Activated CD4-positive, alpha-beta T cell treated with anti-CD3 and anti-CD28 coated beads for 36 hours (primary cell): ENCODE measurements around the gene GLDN. TPM values are rescaled to one million over a fixed set of nuclear protein-coding genes. Genes with fewer than 3 reads are reported as not detected.
"Not testable (repeated sequence)": the region's sequence is repeated elsewhere in the genome, so short reads cannot be mapped to it uniquely, and the experiment has no call there.

Experiments used
- ATAC-seq: fragments of 200-7000 bp; cut with Tn5 transposase; one replicate; pipeline ENCODE4 v1.10.0; 2021; ENCODE audit warnings: mild to moderate bottlenecking, moderate library complexity
- CTCF ChIA-PET: fragments of 350-600 bp; sonication (Branson Sonifier 250); formaldehyde crosslinking; loops from one replicate; lab custom pipeline; 2021; ENCODE audit warnings: antibody characterized with exemption; lab: Charles Lee
- POLR2A ChIA-PET: fragments of 350-600 bp; sonication (Branson Sonifier 250); formaldehyde crosslinking; loops from one replicate; lab custom pipeline; 2021; ENCODE audit warnings: antibody characterized with exemption, inconsistent platforms; lab: Charles Lee
- DNase-seq: peaks from one replicate; pipeline ENCODE4 v3.0.0-alpha.2; 2020
- H3K27ac Mint-ChIP-seq: one replicate; pipeline ENCODE4 v1.8.0; 2021; ENCODE audit warnings: mixed read lengths
- H3K27me3 Mint-ChIP-seq: one replicate; pipeline ENCODE4 v1.8.0; 2021; ENCODE audit warnings: mixed read lengths
- H3K36me3 Mint-ChIP-seq: one replicate; pipeline ENCODE4 v1.8.0; 2021; ENCODE audit warnings: low read depth, mixed read lengths
- H3K4me1 Mint-ChIP-seq: one replicate; pipeline ENCODE4 v1.8.0; 2021; ENCODE audit warnings: mixed read lengths
- H3K4me3 Mint-ChIP-seq: one replicate; pipeline ENCODE4 v1.8.0; 2021; ENCODE audit warnings: mild to moderate bottlenecking, moderate library complexity, mixed read lengths
- H3K9me3 Mint-ChIP-seq: one replicate; pipeline ENCODE4 v1.8.0; 2021; ENCODE audit warnings: low read depth, mixed read lengths
- intact Hi-C, 2 experiments: fragments of 100-400 bp; cut with DNase I in 1 of 2; cut with micrococcal nuclease in 1 of 2; formaldehyde crosslinking; loops; one replicate each; pipeline versions ENCODE4 v1.14.2 to v1.15.1; 2022 to 2024; cut with DNase I, micrococcal nuclease
- total RNA-seq, 2 experiments: library from RNA; stranded (reverse); gene quantifications; one replicate each; pipeline ENCODE4 v1.2.3, GENCODE V29; 2021

Gene GLDN
- total RNA-seq, 2 experiments from 2014 or later, result not detected

- Mint-ChIP-seq H3K9me3 (no peaks in the 10 kb centered on the region), H3K27me3 (peaks cover 4% of the 10 kb centered on the region), H3K4me3 (no peak overlapping the region), H3K4me1 (no peaks in the 10 kb centered on the region), H3K27ac (no peak overlapping the region), H3K36me3 (no peaks in the 10 kb centered on the region)
- no peak for DNase-seq
- no peak for ATAC-seq
- intact Hi-C loops, result no loop called here
- CTCF ChIA-PET, result interaction anchor here (0.8 to 1.1 kb wide), 2 partner anchors 10 to 22 kb away, joined by 3 to 4 read pairs; no protein-coding TSS in a partner anchor
- POLR2A ChIA-PET, result no interaction called here
Observed at GRCh38 chr15:51425517-51426040, 84.1 kb downstream of the GLDN start.

- Mint-ChIP-seq H3K4me1 (no peaks in the 10 kb centered on the region), H3K9me3 (no peaks in the 10 kb centered on the region), H3K4me3 (no peak overlapping the region), H3K36me3 (no peaks in the 10 kb centered on the region), H3K27me3 (peaks cover 5% of the 10 kb centered on the region), H3K27ac (no peak overlapping the region)
- no peak for DNase-seq
- intact Hi-C loops, result no loop called here
- CTCF ChIA-PET, result no interaction called here
- POLR2A ChIA-PET, result no interaction called here
- no peak for ATAC-seq
Observed at GRCh38 chr15:51438526-51438925, 97.1 kb downstream of the GLDN start.

- Mint-ChIP-seq H3K9me3 (no peaks in the 10 kb centered on the region), H3K4me1 (no peaks in the 10 kb centered on the region), H3K27me3 (no peaks in the 10 kb centered on the region), H3K36me3 (no peaks in the 10 kb centered on the region), H3K4me3 (no peak overlapping the region), H3K27ac (no peak overlapping the region)
- DNase-seq, result no peak
- ChIA-PET POLR2A (no interaction called here), CTCF (no interaction called here)
- no peak for ATAC-seq
- intact Hi-C loops, result no loop called here
Observed at GRCh38 chr15:51443282-51443914, 101.9 kb downstream of the GLDN start.

GRCh38 chr15:51444112-51444511 is 102.7 kb downstream of the GLDN start:
- intact Hi-C loops, result no loop called here
- Mint-ChIP-seq H3K27me3 (no peaks in the 10 kb centered on the region), H3K27ac (no peak overlapping the region), H3K9me3 (no peaks in the 10 kb centered on the region), H3K4me1 (no peaks in the 10 kb centered on the region), H3K36me3 (peaks cover under 1% of the 10 kb centered on the region), H3K4me3 (no peak overlapping the region)
- DNase-seq, result no peak
- POLR2A ChIA-PET, result no interaction called here
- ATAC-seq, result no peak
- CTCF ChIA-PET, result no interaction called here

- H3K27me3 Mint-ChIP-seq, result no peaks in the 10 kb centered on the region
- no peak overlapping the region for H3K27ac Mint-ChIP-seq
- POLR2A ChIA-PET, result no interaction called here
- no peak overlapping the region for H3K4me3 Mint-ChIP-seq
- H3K9me3 Mint-ChIP-seq, result no peaks in the 10 kb centered on the region
- H3K4me1 Mint-ChIP-seq, result no peaks in the 10 kb centered on the region
- intact Hi-C loops, result no loop called here
- CTCF ChIA-PET, result no interaction called here
- DNase-seq, result no peak
- peaks cover 2% of the 10 kb centered on the region for H3K36me3 Mint-ChIP-seq
- ATAC-seq, result no peak
Observed at GRCh38 chr15:51444807-51445206, 103.4 kb downstream of the GLDN start.

GRCh38 chr15:51446029-51446744 is 104.7 kb downstream of the GLDN start:
- H3K4me3 Mint-ChIP-seq, ATAC-seq, POLR2A ChIA-PET, intact Hi-C loops, CTCF ChIA-PET, DNase-seq, H3K4me1 Mint-ChIP-seq, H3K36me3 Mint-ChIP-seq, H3K27me3 Mint-ChIP-seq, H3K27ac Mint-ChIP-seq, H3K9me3 Mint-ChIP-seq: not testable (repeated sequence)

- ATAC-seq (no peak), DNase-seq (no peak)
- intact Hi-C loops, result no loop called here
- Mint-ChIP-seq H3K9me3 (no peaks in the 10 kb centered on the region), H3K27me3 (no peaks in the 10 kb centered on the region), H3K36me3 (peaks cover 6% of the 10 kb centered on the region), H3K4me3 (no peak overlapping the region), H3K27ac (no peak overlapping the region), H3K4me1 (no peaks in the 10 kb centered on the region)
- ChIA-PET CTCF (interaction anchor here (0.6 kb wide), 1 partner anchor 30 kb away, joined by 3 read pairs; no protein-coding TSS in a partner anchor), POLR2A (no interaction called here)
Observed at GRCh38 chr15:51447855-51448621, 106.6 kb downstream of the GLDN start.

- intact Hi-C loops, result loop anchor here in 1 of 2 experiments (1.0 kb wide), 1 partner anchor 12 kb away; no protein-coding TSS in a partner anchor
- ChIA-PET CTCF (no interaction called here), POLR2A (no interaction called here)
- Mint-ChIP-seq H3K27me3 (no peaks in the 10 kb centered on the region), H3K4me3 (no peak overlapping the region), H3K9me3 (no peaks in the 10 kb centered on the region), H3K36me3 (peaks cover 6% of the 10 kb centered on the region), H3K4me1 (no peaks in the 10 kb centered on the region), H3K27ac (no peak overlapping the region)
- ATAC-seq (no peak), DNase-seq (no peak)
Observed at GRCh38 chr15:51448622-51449399, 107.4 kb downstream of the GLDN start.

- POLR2A ChIA-PET, result no interaction called here
- H3K4me1 Mint-ChIP-seq, result no peaks in the 10 kb centered on the region
- intact Hi-C loops, result no loop called here
- DNase-seq, result no peak
- no peak for ATAC-seq
- no peak overlapping the region for H3K27ac Mint-ChIP-seq
- CTCF ChIA-PET, result no interaction called here
- peaks cover 6% of the 10 kb centered on the region for H3K36me3 Mint-ChIP-seq
- no peak overlapping the region for H3K4me3 Mint-ChIP-seq
- no peaks in the 10 kb centered on the region for H3K27me3 Mint-ChIP-seq
- H3K9me3 Mint-ChIP-seq, result no peaks in the 10 kb centered on the region
Observed at GRCh38 chr15:51450001-51450400, 108.5 kb downstream of the GLDN start.
